Raji (cell line): ENCODE data around the gene RNF32.

Source experiments
- POLR2A ChIP-seq: IDR thresholded peaks from 2 replicates; pipeline ENCODE4 v1.6.1; 2011; ENCODE audit warnings: low read depth, low read length, control low read depth; ENCODE audit not compliant: insufficient read depth

RNF32 gene

GRCh38 chr7:156626220-156626895, 14.2 kb upstream of the RNF32 start:
- TF ChIP-seq POLR2A = no peak

GRCh38 chr7:156628562-156628961, 12.0 kb upstream of the RNF32 start:
- TF ChIP-seq POLR2A = no peak

GRCh38 chr7:156629873-156630272, 10.7 kb upstream of the RNF32 start:
- TF ChIP-seq POLR2A = no peak

GRCh38 chr7:156634117-156634516, 6.5 kb upstream of the RNF32 start:
- no peak for TF ChIP-seq POLR2A

- no peak for TF ChIP-seq POLR2A
These were observed 4.8 kb upstream of the RNF32 start for GRCh38 chr7:156635529-156636385.

GRCh38 chr7:156638443-156639077, 2.0 kb upstream of the RNF32 start:
- TF ChIP-seq POLR2A = no peak

GRCh38 chr7:156639426-156640256, 933 bp upstream of the RNF32 start:
- no peak for TF ChIP-seq POLR2A

GRCh38 chr7:156640949-156641485, 443 bp downstream of the RNF32 start:
- no peak for TF ChIP-seq POLR2A

GRCh38 chr7:156642306-156643045, 1.9 kb downstream of the RNF32 start:
- TF ChIP-seq POLR2A = no peak

- TF ChIP-seq POLR2A = no peak
These were observed 9.5 kb downstream of the RNF32 start for GRCh38 chr7:156650042-156650441.

- TF ChIP-seq POLR2A = no peak
These were observed 10.9 kb downstream of the RNF32 start for GRCh38 chr7:156651474-156651873.

GRCh38 chr7:156652886-156653568, 12.5 kb downstream of the RNF32 start:
- TF ChIP-seq POLR2A = no peak

GRCh38 chr7:156654511-156655234, 14.1 kb downstream of the RNF32 start:
- no peak for TF ChIP-seq POLR2A
